Measurements from ENCODE around the gene PUS3.
"Not testable (repeated sequence)": the region's sequence is repeated elsewhere in the genome, so short reads cannot be mapped to it uniquely, and the experiment has no call there.

Gene PUS3

DNA sequence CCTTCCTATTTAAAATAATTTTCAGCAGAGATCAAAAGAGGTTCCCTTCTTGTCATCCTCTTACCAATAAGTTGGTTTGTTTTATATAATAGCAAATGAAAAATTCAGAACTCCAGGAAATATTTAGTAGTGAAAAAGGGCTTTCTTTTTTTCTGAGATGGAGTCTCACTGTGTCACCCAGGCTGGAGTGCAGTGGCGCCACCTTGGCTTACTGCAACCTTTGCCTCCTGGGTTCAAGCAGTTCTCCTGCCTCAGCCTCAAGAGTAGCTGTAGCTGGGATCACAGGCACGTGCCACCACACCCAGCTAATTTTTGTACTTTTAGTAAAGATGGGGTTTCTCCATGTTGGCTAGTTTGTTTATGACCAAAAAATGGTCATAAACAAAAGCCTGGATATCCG lies 11.6 kb upstream of the PUS3 start:
- not testable (repeated sequence) for DNase-seq

DNA sequence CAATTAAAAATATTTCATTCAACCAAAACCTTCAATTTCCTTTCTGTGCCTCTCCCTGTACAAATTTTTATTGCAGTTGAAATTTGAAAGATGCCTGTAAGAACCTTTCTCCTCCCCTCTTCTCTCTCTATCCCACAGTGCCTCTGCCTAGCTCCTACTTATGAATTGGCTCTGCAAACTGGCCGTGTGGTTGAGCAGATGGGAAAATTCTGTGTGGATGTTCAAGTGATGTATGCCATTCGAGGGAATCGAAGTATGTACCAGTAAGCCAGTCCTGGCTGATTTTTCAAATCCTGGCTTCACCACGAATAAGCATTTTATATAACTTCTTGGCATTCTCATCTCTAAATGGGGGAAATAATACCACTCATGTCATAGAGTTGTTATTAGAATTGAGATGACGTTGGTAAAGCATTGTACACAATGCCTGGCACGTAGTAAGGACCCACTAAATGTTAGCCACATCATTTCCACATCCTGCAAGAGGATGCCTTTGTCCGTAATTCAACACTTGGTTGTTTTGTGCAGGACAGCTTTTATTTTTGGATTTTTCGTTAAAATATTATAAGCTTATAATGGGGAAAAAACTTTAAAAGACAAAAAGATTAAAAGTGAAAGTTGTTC lies 7.3 kb upstream of the PUS3 start:
- DNase-seq: no peak

- no peak for DNase-seq
These were observed 1.7 kb upstream of the PUS3 start for GRCh38 chr11:125904678-125905077.

- no peak for DNase-seq
These were observed 979 bp upstream of the PUS3 start, which contains the start of gene DDX25 for GRCh38 chr11:125903711-125904659. DDX25 (plus strand) TSS chr11:125904508; CDS start chr11:125904518, 10 bp downstream.

- no peak for DNase-seq
These were observed 604 bp downstream of the PUS3 start for GRCh38 chr11:125902277-125902926.

- DNase-seq: no peak
These were observed 1.1 kb downstream of the PUS3 start for GRCh38 chr11:125901872-125902271.

DNA sequence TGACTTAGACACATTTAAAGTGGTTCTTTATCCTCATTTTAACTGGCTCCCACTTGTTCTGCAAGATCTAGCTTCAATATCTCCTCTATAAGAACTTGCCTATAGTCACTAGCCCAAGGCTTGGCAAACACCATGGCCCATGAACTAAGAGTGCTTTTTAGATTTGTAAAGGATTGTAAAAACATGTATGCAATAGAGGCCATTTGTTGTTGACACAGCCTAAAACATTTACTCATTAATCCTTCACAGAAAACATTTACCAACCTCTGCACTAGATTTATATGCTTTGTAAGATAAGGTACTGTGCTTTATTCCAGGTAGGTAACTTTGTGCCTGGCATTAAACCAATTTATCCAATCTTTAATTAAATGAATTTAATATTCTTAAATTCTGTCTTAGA lies 10.0 kb downstream of the PUS3 start:
- no peak for DNase-seq

GRCh38 chr11:125892071-125892470 lies 10.9 kb downstream of the PUS3 start:
- no peak for DNase-seq

GRCh38 chr11:125890447-125891100 lies 12.4 kb downstream of the PUS3 start:
- DNase-seq: no peak

- DNase-seq: peak; percentile 82
These were observed 15.4 kb downstream of the PUS3 start, which contains the start of gene HYLS1 for GRCh38 chr11:125887373-125888324. HYLS1 (plus strand) TSS chr11:125887668; CDS start chr11:125899369, 11,701 bp downstream.

DNA sequence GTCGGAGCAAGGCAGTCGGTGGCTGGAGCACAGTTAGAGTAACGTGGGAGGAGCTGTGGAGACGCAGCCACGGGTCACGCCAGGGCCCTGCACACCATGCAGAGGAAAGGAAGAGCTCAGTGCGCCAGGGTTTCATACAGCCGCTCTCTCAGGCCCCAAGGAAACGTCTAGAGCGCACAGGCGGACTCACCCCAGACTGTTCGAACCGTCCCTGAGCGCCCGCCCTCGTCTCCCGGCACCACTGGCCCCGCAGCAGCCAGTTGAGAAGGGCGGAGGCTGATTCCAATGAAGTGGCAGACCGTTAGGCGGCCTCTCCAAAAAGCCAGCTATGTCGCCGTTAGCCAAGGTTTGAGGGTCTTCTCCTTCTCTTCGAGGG lies 16.0 kb downstream of the PUS3 start:
- no peak for DNase-seq

GRCh38 chr11:125883375-125883774 lies 19.6 kb downstream of the PUS3 start:
- no peak for DNase-seq

- DNase-seq: no peak
These were observed 21.7 kb downstream of the PUS3 start for GRCh38 chr11:125881291-125881690.

DNA sequence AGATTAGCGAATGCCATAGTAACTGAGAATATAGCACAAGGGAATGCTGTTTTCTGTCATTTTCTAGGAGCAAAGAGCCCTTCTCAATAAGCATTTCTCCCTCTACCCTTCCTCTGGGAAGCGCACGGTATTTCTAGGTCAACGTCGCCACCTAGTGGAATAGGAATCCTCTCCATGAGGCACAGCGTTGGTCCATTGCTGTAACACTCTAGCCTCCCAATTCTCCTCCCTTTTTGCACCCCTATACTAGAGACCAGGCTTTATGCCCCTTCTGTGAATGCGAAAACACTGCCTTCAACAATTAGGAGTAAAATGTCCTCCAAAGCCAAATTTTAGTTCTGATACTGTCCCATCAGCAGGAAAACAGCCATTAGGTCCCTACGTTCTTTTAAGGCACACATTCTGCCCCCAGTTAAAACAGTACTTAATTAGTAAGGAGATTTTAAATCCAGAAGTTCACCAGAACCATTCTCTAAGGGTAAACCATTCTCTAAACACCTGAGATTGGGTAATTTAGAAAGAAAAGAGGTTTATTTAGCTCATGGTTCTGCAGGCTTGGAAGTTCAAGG lies 28.4 kb downstream of the PUS3 start:
- peak; percentile 45 for DNase-seq

DNA sequence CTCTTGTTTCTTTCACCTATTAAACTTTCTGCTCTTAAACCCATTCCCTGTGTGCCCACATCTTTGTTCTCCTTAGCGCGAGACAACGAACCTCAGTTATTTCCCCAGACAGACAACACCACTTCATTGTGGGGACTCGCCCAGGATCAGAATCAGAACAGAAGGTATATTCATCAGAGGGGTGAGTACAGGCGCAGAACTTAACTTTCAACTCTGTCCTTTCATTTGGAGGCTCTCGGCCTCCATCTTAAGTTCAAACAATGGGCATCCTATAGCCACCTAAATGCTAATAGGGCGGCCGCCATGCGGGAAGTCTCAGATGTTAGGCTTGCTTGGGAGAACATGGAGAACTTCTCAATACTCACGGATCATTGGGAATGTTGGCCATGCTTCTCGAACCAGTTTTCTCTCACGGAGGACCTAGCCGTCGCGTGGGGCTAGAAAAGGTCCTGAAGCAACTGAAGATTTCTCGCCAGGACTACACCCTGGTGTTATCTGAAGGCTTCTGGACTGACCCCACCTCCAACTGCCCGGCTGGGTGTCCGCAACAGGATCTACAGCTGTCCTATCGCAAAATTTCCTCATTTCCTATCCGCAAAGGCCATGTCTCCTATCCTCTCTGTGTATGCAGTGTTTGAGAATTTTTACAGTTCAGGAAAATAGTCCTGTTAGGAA lies 29.0 kb downstream of the PUS3 start:
- no peak for DNase-seq

GRCh38 chr11:125872138-125872491 lies 30.9 kb downstream of the PUS3 start:
- DNase-seq: no peak

GRCh38 chr11:125871391-125872137 lies 31.4 kb downstream of the PUS3 start:
- DNase-seq: peak; percentile 8

DNA sequence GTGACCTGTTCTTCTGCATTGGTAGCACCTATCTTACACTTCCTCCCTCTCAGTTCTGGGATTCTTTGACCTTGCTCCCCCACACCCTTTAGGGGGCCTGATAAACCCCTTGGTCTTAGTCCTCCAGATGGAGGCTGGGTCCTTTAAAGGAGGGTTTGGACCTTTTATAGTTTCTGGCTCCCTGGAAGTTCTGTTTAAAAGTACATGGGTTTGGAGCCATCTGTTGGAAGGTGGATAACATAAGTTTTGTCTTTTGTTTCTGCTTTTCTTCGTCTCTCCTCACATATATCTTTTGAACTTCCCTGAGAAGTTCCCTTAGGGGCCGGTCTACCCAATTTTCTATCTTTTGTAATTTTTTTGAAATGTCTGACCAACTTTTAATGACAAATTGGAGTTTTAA lies 33.5 kb downstream of the PUS3 start:
- DNase-seq: no peak

DNA sequence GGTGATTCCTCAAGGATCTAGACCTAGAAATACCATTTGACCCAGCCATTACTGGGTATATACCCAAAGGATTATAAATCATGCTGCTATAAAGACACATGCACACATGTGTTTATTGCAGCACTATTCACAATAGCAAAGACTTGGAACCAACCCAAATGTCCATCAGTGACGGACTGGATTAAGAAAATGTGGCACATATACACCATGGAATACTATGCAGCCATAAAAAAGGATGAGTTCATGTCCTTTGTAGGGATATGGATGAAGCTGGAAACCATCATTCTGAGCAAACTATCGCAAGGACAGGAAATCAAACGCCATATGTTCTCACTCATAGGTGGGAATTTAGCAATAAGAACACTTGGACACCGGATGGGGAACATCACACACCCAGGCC lies 37.7 kb downstream of the PUS3 start:
- not testable (repeated sequence) for DNase-seq

DNA sequence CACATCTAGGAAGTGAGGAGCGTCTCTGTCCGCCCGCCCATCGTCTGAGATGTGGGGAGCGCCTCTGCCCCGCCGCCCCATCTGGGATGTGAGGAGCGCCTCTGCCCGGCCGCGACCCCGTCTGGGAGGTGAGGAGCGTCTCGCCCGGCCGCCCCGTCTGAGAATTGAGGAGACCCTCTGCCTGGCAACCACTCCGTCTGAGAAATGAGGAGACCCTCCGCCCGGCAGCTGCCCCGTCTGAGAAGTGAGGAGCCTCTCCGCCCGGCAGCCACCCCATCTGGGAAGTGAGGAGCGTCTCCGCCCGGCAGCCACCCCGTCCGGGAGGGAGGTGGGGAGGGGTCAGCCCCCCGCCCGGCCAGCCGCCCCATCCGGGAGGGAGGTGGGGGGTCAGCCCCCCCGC lies 40.2 kb downstream of the PUS3 start:
- not testable (repeated sequence) for DNase-seq

Measured in NCI-H1436 (cell line).